ENCODE data around the gene EP400.

Gene EP400

GRCh38 chr12:132115500-132115899 lies 165.8 kb downstream of the EP400 start:
- Histone ChIP-seq H3F3A (ENCODE audit: insufficient read depth) (no peaks in the 10 kb centered on the region), H3K27me3 (ENCODE audit: low read length) (no peaks in the 10 kb centered on the region), H3K9me2 (replicated peaks; ENCODE audit: insufficient read depth, low read length) (no peaks in the 10 kb centered on the region), H3K36me3 (ENCODE audit: low read length) (no peaks in the 10 kb centered on the region), H4K20me1 (ENCODE audit: low read depth, low read length) (no peaks in the 10 kb centered on the region), H3K79me2 (ENCODE audit: insufficient read depth, low read length) (no peaks in the 10 kb centered on the region), H3K4me2 (ENCODE audit: low read depth, low read length, poor library complexity, severe bottlenecking) (no peak overlapping the region), H3K9ac (ENCODE audit: low read length) (no peak overlapping the region), H3K9me3 (ENCODE audit: insufficient read depth, low read length) (no peaks in the 10 kb centered on the region), H3K27ac (ENCODE audit: low read depth, low read length) (no peak overlapping the region), H3K4me3 (ENCODE audit: insufficient read depth, low read length, poor library complexity, severe bottlenecking) (no peak overlapping the region), H2AFZ (ENCODE audit: low read depth, low read length, severe bottlenecking) (no peak overlapping the region)
- no peak for TF ChIP-seq EZH2phosphoT487 (conservative IDR thresholded peaks at IDR 0.05; ENCODE audit: low read length)
- TF ChIP-seq CTCF (IDR thresholded peaks at IDR 0.05; ENCODE audit: insufficient read depth, low read length, poor library complexity, severe bottlenecking): no peak

GRCh38 chr12:132116709-132117557 lies 167.2 kb downstream of the EP400 start:
- no peak for TF ChIP-seq CTCF (IDR thresholded peaks at IDR 0.05; ENCODE audit: insufficient read depth, low read length, poor library complexity, severe bottlenecking)
- TF ChIP-seq EZH2phosphoT487 (conservative IDR thresholded peaks at IDR 0.05; ENCODE audit: low read length): no peak
- no peaks in the 10 kb centered on the region for H3K27me3 ChIP-seq (ENCODE audit: low read length)
- H3K4me3 ChIP-seq (ENCODE audit: insufficient read depth, low read length, poor library complexity, severe bottlenecking): no peak overlapping the region
- no peaks in the 10 kb centered on the region for H3K79me2 ChIP-seq (ENCODE audit: insufficient read depth, low read length)
- no peaks in the 10 kb centered on the region for H3F3A ChIP-seq (ENCODE audit: insufficient read depth)
- H3K9me3 ChIP-seq (ENCODE audit: insufficient read depth, low read length): no peaks in the 10 kb centered on the region
- no peak overlapping the region for H3K9ac ChIP-seq (ENCODE audit: low read length)
- H3K36me3 ChIP-seq (ENCODE audit: low read length): peaks cover 5% of the 10 kb centered on the region; the same call in 1 of the 2 replicates
- H4K20me1 ChIP-seq (ENCODE audit: low read depth, low read length): no peaks in the 10 kb centered on the region
- H3K9me2 ChIP-seq (replicated peaks; ENCODE audit: insufficient read depth, low read length): no peaks in the 10 kb centered on the region
- no peak overlapping the region for H3K4me2 ChIP-seq (ENCODE audit: low read depth, low read length, poor library complexity, severe bottlenecking)
- H2AFZ ChIP-seq (ENCODE audit: low read depth, low read length, severe bottlenecking): no peak overlapping the region
- H3K27ac ChIP-seq (ENCODE audit: low read depth, low read length): no peak overlapping the region

- Histone ChIP-seq H2AFZ (ENCODE audit: low read depth, low read length, severe bottlenecking) (no peak overlapping the region), H3K4me2 (ENCODE audit: low read depth, low read length, poor library complexity, severe bottlenecking) (no peak overlapping the region), H3K36me3 (ENCODE audit: low read length) (peaks cover 5% of the 10 kb centered on the region; the same call in 1 of the 2 replicates), H4K20me1 (ENCODE audit: low read depth, low read length) (no peaks in the 10 kb centered on the region), H3F3A (ENCODE audit: insufficient read depth) (no peaks in the 10 kb centered on the region), H3K9ac (ENCODE audit: low read length) (no peak overlapping the region), H3K27me3 (ENCODE audit: low read length) (no peaks in the 10 kb centered on the region), H3K27ac (ENCODE audit: low read depth, low read length) (no peak overlapping the region), H3K9me3 (ENCODE audit: insufficient read depth, low read length) (no peaks in the 10 kb centered on the region), H3K79me2 (ENCODE audit: insufficient read depth, low read length) (no peaks in the 10 kb centered on the region), H3K9me2 (replicated peaks; ENCODE audit: insufficient read depth, low read length) (no peaks in the 10 kb centered on the region), H3K4me3 (ENCODE audit: insufficient read depth, low read length, poor library complexity, severe bottlenecking) (no peak overlapping the region)
- TF ChIP-seq CTCF (IDR thresholded peaks at IDR 0.05; ENCODE audit: insufficient read depth, low read length, poor library complexity, severe bottlenecking): no peak
- TF ChIP-seq EZH2phosphoT487 (conservative IDR thresholded peaks at IDR 0.05; ENCODE audit: low read length): no peak
Measured at GRCh38 chr12:132117558-132117875, 167.8 kb downstream of the EP400 start.
